ENCODE data around the gene ZNF740. TPM values are rescaled to one million over a fixed set of nuclear protein-coding genes. Genes with fewer than 3 reads are reported as not detected.

The ZNF740 gene
- polyA plus RNA-seq, 1 donor = 82.9 TPM

DNA sequence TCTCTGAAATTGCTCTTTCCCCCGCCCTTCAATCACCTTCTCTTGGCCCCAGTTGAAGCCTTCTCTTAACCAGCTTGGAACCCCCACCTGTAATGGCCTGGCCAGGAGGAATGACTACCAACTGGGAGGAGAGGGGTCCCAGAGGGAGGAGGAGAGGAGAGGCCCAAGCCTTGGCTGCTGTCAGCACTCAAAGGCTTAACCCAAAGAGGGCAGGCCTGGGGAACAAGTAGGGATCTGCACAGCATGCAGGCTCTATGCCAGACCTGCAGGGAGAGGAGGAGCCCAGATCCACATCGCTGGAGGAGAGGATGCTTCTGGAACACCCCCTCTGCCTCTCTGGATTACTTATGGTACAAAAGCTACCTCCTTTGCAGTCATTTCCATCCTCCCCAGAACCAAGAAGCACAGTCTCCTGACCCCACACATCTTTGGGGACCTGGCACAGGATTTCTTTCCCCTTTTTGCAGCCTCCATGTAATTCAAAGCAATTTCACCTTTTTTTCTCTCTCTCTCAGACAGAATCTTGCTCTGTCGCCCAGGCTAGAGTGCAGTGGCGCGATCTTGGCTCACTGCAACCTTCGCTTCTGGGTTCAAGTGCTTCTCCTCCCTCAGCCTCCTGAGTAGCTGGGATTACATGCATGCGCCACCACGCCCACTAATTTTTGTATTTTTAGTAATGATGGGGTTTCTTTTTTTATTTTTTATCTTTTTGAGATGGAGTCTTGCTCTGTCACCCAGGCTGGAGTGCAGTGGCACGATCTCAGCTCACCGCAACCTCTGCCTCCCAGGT lies 45.3 kb downstream of the ZNF740 start:
- DNase-seq = no peak

DNA sequence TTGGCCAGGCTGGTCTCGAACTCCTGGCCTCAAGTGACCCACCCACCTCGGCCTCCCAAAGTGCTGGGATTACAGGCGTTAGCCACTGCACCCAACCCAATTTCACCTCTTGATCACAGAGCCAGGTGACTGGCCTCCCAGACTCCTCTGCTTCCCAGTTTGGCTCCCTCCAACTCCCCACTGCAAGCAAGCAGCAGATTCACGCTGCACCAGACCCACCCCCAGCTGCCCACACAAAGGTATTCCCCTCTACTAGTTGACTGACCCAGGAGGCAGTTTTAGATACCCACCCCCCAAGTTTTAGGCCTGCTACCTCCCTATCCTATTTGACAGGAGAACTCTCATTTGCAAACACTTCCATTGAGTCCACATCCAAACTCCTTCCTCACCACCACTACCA lies 46.3 kb downstream of the ZNF740 start:
- DNase-seq = no peak

DNA sequence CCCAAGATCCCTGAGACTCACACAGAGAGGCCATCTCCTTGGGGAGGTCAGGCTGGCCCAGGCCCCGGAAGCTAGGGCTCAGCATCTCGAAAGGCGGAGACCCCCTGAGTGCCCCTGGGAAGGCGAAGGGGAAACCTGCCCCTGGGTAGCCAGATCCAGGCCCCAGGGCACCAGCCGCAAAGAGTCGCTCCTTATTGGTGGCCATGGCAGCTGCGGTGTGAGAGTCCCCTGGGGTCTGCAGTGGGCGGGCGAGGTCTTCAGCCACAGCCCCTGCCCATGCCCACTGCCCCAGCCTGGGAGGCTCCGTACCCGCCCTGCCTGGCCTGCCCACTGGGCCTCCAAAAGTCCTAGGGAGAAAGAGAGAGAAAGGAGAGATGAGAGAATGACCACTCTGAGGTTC lies 46.8 kb downstream of the ZNF740 start:
- DNase-seq = no peak

DNA sequence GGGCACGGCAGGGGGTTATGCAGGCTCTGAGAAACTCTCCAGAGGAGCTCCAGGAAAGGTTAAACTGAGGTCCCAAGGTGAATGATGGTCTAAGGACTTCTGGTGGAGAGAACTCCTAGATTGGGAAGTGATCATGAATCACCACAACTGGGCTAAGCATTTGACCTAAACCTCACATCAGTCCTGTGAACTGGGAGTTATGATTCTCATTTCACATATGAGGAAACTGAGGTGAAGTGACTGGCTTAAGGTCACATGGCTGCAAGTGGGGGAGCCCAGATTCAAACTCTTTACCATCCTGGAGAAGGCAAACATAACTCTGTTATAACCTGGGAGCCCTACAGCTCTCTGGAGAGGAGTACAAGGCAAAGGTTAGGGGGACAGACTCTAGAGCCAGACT lies 47.3 kb downstream of the ZNF740 start:
- DNase-seq = no peak

DNA sequence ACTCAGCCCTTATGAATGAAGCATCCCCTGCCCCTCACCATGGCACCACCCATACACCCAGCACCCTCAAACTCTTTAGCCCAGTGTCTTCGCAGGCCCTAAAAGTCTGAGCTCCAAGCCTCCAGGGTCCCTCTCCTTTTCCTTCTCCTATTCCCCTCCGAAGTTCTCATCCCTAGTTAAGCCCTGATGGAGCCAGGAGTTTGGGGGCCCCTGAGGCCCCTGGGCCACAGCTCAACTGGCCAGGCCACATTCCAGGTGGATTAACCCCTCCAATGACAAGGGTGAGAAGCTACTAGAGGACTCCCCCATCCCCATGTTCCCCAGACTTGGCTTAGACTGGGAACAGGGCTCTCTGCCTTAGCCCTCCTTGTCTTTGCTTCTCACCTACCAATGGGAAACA lies 48.9 kb downstream of the ZNF740 start:
- DNase-seq = no peak

DNA sequence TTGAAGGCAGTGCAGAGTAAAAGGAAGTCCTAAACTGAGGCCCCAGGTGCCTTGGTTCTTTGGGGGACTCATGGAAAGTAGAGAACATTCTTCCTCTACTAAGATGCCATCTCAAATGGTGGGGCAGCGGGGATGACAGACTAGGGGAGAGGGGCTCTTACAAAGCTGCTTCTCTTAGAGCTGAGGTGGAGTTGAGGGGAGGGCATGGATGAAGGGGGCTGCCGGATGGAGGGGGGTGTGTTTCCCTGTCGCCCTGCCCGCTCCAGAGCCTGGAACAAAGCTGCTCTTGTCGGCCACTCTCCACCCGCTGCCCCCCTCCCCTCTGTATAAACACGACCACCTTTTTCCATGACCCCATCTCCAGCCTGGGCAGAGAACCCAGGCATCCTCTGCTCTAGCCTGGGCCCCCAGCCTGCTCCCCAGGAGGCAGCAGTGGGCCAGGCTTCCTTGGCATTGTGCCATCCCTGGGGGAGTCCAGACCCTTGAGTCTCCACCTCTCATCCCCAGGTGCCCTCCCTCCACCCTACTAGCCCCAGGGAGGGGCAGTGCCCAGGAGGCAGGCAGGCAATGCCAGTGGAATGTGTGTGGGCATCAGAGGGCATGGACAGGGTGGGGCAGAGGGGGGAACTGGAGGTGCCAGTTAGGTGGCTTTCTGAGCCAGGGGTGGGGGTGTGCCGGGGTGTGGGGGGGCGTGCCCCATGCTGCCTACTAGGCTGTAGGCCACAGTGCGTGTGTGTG lies 49.8 kb downstream of the ZNF740 start:
- DNase-seq = no peak

DNA sequence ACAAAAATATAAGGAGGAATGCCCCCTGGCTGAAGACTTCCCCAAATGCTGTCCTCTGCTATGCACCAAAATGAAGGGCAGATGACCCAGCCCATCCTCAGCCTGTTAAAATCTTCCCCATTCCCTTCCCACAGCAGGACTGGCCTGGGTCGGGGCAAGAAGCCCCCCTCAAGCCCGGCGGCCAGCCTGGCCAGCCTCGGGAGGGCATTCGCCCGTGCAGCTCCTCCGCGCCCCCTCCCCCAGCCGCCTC lies 51.1 kb downstream of the ZNF740 start:
- DNase-seq = no peak

DNA sequence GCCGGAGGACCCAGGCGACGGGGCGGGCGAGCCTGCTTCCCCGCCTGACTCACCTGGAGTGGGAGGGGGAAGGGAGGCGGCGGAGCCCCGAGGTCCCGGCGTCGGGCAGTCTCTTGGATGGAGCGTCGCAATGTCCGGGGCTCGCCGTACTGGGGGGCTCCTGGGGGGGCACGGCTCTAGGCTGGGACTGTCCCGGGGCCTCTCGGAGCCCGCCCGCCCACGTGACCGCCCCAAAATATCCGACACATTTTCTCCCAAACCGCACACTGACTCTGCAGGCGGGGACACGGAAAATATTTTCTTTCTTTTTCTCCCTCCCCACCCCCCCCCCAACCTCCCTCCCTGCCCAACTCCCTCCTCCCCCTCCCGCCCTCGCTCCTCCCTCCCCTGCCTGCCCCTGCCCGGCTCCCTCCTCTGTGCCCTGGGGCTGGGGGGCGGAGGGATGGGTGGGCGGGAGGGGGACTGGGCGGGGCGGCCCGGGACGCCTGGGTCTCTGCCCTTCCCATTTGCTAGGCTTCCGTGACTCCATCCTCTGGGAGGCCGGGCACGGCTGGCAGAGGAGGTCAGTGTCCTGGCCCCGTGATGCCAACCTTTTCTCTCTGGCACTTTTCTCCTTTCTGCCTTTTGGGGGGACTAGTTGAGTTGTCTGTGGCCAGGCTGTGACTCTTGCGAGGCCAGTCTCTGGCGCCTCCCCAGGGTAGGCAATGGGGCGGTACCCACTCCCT lies 51.6 kb downstream of the ZNF740 start, which contains the start of gene RARG:
TSS of gene RARG (minus strand) at position 289 of the 725 bp plus-strand sequence. CDS start 4,664 bp downstream, outside the sequence.
- DNase-seq = no peak

DNA sequence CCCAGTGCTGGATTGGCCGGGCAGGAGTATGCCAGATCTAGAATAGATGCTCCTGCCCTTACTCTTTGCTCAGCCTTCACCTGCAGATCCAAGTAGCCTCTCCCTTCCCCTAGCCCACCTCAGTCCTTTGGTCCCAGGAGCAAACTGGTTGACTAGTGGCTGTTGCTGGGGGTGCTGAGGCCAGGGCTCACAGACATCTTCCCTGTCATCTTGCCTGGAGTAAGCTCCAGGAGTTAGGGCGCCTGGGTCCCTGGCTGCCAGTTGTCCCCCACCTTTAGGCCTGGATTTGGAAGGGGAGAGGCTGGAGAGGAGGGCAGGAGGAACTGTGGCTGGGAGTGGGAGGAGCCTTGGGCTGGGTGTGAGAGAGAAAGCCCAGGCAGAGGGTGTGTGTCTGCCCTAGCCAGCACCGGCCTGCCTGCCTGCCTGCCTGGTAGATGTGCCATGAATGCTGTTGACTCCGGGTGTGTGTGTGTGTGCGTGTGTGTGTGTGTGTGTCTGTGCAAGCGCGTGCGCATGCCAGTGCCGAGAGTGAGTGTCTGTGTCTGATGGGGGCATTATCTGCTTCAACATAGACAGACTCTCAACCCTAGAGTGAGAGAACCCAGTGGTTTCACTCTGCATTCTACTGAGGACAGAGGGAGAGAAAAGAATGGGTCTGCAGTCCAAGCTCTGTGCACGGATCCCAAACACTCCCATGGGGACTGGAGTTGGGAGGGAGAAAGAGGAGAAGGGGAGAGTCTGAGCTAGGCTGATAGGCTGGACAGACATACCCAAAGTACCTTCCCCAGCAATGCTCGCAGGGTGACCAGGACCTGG lies 52.3 kb downstream of the ZNF740 start:
- no peak for DNase-seq

DNA sequence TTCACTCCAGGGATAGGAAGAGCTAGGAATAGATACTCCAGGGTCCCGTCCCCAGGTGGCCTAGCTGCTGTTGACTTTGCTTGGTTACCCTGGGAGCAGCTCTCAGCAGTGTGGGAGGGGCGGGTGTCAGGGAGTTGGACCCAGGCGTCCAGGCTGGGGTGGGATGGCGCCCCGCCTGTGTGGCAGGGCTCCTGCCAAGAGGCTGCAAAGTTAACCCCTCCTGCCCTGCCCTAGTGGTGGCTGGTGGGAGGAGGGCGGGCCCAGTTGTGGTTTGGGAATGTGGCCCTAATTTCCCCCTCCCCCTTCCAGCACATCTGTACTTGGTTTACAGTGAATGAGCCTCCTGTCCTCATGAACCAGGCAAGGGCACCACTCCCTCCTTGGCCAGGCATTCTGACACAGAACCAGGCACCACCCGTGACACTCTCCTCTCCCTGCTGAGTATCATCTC lies 53.2 kb downstream of the ZNF740 start:
- no peak for DNase-seq

DNA sequence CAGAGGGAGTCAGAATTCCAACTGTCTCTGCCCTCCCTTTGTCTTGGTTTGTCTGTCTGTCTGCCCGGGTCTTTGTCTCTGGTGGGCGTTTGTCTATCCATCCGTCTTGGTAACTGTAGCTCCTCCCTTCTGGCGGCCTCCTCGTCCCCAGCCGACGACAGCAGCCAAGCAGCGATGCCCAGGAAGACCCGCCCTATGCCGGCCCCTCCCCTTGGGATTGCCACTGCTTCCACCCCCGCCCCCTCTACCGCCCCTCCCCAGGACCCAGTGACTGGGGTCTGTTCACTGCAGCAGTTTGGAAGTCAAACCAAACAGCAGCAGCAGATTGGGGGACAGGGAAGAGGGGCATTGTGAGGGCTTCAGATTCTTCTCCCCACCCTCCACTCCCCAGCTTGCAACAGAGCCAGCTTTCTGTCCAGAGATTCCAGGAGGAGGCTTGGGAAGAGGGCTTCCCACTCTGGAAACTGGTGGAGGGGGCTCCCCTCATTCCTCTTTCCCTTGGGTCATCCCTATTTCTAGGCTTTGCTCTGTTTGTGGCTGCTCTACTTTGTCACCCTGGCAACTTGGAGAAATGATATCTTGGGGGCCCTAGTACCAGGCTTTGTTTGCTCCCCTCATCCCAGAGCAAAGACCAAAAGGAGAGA lies 53.9 kb downstream of the ZNF740 start:
- no peak for DNase-seq

DNA sequence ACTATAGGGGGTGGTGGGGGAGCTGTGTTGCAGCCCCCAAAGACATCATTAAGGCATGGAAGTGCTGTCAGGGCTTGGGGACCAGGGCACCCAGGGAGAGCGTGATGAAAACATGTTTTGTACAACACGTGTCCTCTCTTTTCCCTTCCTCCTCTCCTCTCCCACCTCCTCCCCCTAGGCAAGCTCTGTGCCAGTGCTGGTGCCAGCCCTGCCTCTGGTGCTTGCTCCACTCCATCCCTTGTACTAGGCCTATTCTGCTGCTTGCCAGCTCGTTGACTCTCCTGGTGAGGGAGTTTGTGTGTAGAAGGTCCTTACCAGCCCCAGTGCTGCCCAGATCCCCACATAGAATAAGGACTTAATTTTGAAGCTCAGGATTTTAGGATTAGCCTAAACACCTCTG lies 54.6 kb downstream of the ZNF740 start:
- DNase-seq = no peak

DNA sequence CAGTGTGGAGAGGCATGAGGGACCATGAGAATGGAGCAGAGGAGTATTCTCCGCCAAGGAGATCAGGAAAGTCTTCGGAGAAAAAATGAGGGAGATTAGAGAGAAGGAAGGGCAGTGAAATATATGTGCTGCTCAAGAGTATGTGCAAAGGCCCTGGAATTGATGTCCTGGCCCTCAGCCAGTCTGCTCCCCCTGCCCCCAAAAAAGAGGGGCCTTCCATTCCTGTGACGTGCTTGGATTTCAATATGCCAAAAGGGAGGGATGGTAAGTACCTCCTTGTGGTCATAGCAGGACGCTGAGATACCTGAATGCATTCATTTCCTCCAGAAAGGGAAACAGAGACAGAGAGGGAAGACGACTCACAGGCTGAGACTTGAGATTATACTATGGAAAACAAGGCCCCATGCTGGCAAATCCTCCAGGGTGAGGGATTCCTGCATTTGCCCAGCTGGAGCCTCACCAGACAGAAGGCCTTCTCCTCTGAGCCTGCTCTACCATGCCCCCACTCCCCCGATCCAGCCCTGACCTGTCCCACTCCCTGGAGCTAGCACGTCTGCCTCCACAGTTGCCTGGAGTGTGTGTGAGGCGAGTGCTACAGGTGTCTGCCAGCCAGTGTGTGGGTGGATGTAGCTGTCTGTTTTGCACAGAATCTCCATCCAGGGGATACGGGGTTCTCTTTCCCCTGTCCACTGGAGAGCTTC lies 55.4 kb downstream of the ZNF740 start:
- DNase-seq = no peak

DNA sequence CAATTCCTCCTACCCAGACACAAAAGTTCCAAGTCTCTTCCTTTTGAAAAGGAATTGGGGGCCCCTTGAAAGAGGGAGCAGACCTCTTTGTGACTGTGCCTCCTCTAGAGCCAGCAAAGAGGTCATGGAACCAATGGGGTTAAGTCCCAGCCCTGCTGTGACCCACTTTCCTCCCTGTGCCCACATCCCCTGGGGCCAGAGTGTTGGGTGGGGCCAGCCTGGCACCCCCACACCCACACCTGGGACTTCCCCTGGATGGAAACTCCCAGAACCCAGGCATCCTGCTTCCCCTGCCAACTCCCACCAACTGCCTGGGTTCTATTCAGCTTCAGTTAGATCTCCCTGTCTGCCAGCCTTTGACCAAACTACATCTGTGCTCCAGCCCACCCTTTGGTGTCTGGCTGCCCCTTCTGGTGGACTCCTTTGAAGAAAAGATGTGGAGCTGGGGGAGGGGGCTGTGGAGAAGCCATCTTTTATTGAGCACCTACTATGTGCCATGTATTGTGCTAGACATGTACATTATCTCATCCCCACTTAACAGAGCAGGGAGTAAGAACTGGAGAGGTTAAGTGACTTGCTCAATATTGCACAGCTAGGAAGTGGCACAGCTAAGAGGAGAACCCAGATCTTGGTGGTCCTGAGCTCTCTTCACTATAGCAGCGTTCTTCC lies 56.1 kb downstream of the ZNF740 start:
- no peak for DNase-seq

DNA sequence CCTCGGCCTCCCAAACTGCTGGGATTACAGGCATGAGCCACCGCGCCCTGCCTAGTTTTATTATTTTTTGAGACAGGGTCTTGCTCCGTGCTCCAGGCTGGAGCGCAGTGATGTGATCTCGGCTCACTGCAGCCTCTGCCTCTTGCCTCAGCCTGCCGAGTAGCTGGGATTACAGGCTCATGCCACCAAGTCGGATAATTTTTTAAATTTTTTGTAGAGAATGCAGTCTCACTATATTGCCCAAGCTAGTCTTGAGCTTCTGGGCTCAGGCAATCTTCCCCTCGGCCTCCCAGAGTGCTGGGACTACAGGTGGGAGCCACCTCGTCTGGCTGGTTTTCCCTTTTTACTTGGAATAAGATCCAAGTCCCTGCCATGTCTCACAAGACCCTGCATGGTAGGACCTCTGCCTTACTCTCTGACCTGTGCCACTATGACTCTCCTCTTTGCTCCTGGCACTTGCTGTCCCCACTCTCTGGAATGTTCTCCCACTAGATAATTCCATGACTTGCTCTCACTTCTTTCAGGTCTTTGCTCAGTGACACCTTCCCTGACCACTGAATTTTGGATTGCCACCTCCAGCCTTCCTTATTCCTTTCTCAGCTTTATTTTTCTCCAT lies 59.2 kb downstream of the ZNF740 start:
- DNase-seq = no peak

DNA sequence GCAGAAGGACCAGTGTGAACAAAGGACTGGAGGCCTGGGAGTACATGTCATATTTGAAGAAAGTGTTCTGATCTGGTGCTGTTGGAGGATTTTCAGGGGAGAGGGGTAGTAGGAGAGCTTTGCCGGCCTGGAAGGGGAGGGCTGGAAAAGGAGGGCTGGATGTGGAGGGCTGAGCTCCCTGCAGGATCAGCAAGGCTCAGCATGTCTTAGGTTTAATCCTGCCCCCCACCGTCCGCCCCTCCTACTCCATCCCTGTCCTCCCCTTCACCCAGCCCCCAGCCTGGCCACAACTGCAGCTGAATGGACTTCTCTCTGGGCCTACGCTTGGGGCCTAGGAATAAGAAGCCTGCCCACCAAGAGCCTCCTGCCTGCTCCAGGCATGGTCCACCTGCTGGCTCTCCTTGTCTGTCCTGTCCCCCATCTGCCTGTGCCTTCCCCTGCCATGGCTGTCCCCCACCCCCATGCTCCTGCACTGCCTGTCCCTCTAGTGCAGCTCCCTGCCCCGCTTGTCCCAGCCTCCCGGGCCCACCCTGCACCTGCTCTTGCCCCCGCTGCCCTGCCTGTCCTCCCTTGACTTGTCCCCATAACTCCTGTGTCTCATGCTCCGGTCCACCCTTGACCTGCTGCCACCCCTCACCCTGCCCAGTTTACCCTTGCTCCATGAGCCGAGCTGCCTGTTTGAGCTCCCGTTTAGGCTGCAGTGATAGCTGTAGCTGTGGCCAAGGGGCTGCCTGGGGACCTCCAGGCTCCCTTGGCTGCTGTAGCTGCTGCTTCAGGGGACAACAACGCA lies 61.3 kb downstream of the ZNF740 start:
- no peak for DNase-seq

DNA sequence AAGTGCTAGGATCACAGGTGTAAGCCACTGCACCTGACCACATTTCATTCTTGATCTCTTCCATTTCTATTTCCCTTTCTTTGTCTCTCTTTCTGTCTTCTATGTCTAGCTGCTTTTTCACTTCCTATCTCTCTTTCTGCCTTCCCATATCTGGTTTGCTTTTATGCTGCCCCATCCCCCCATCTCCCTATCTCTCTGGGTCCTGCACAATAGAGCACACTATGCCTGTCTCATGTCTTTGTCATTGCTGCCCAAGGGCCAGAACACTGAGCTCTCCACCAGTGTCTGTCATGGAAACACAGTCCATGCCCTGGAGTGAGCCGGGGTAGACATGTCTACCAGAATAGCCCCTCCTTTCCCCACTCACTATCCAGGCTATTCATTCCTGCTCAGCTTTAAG lies 63.8 kb downstream of the ZNF740 start:
- no peak for DNase-seq

Data from left kidney (tissue), 2 donors.